ENCODE data around the gene TBC1D10A.

TBC1D10A gene

GRCh38 chr22:30314915-30315314, 11.8 kb downstream of the TBC1D10A start:
- TF ChIP-seq, protein P1, sequence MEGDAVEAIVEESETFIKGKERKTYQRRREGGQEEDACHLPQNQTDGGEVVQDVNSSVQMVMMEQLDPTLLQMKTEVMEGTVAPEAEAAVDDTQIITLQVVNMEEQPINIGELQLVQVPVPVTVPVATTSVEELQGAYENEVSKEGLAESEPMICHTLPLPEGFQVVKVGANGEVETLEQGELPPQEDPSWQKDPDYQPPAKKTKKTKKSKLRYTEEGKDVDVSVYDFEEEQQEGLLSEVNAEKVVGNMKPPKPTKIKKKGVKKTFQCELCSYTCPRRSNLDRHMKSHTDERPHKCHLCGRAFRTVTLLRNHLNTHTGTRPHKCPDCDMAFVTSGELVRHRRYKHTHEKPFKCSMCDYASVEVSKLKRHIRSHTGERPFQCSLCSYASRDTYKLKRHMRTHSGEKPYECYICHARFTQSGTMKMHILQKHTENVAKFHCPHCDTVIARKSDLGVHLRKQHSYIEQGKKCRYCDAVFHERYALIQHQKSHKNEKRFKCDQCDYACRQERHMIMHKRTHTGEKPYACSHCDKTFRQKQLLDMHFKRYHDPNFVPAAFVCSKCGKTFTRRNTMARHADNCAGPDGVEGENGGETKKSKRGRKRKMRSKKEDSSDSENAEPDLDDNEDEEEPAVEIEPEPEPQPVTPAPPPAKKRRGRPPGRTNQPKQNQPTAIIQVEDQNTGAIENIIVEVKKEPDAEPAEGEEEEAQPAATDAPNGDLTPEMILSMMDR (IDR thresholded peaks at IDR 0.05; ENCODE audit: borderline replicate concordance, control extremely low read depth, extremely low read depth, insufficient read depth, missing control alignments) = no peak
- in situ Hi-C loops (cut with MboI; ENCODE audit: low sequenced_read_pairs, unreplicated experiment) = no loop called here

GRCh38 chr22:30313527-30314363, 13.0 kb downstream of the TBC1D10A start:
- no peak for DNase-seq (ENCODE audit: low spot score)
- in situ Hi-C loops (cut with MboI; ENCODE audit: low sequenced_read_pairs, unreplicated experiment) = no loop called here
- TF ChIP-seq, protein P1 (IDR thresholded peaks at IDR 0.05; ENCODE audit: borderline replicate concordance, control extremely low read depth, extremely low read depth, insufficient read depth, missing control alignments) = no peak

More at GRCh38 chr22:30314915-30315314, 11.8 kb downstream of the TBC1D10A start:
- DNase-seq (ENCODE audit: low spot score) = peak; percentile 50

GRCh38 chr22:30312053-30312452, 14.7 kb downstream of the TBC1D10A start:
- no peak for DNase-seq (ENCODE audit: low spot score)
- in situ Hi-C loops (cut with MboI; ENCODE audit: low sequenced_read_pairs, unreplicated experiment) = no loop called here
- TF ChIP-seq, protein P1 (IDR thresholded peaks at IDR 0.05; ENCODE audit: borderline replicate concordance, control extremely low read depth, extremely low read depth, insufficient read depth, missing control alignments) = no peak

- TF ChIP-seq, protein P1 (IDR thresholded peaks at IDR 0.05; ENCODE audit: borderline replicate concordance, control extremely low read depth, extremely low read depth, insufficient read depth, missing control alignments) = no peak
- no peak for DNase-seq (ENCODE audit: low spot score)
- in situ Hi-C loops (cut with MboI; ENCODE audit: low sequenced_read_pairs, unreplicated experiment) = no loop called here
These were observed 15.6 kb downstream of the TBC1D10A start for GRCh38 chr22:30310881-30311771.

- TF ChIP-seq, protein P1 (IDR thresholded peaks at IDR 0.05; ENCODE audit: borderline replicate concordance, control extremely low read depth, extremely low read depth, insufficient read depth, missing control alignments) = no peak
- DNase-seq (ENCODE audit: low spot score) = peak; percentile 67
- in situ Hi-C loops (cut with MboI; ENCODE audit: low sequenced_read_pairs, unreplicated experiment) = no loop called here
These were observed 16.6 kb downstream of the TBC1D10A start for GRCh38 chr22:30309951-30310741.
